Prostate gland (tissue), 2 donors: ENCODE results near the gene PFDN6.

Source experiments
- CTCF ChIP-seq, 4 experiments: fragments of 200-600 bp in 2 of 4; fragments of 450-650 bp in 2 of 4; sonication (generic) in 2 of 4; IDR thresholded peaks; 1 replicate in 3 of 4; 2 replicates in 1 of 4; pipeline ENCODE4 v1.5.1; 2016 to 2019; ENCODE audit warnings: antibody characterized with exemption in 4 of 4, mild to moderate bottlenecking in 2 of 4, moderate library complexity in 2 of 4
- POLR2A ChIP-seq: fragments of 450-650 bp; IDR thresholded peaks from one replicate; pipeline ENCODE4 v1.6.1; 2016; ENCODE audit warnings: antibody characterized with exemption, mild to moderate bottlenecking

- TF ChIP-seq CTCF (IDR thresholded peaks at IDR 0.05) (no peak), POLR2A (no peak)
These were observed 27.4 kb downstream of the PFDN6 start for GRCh38 chr6:33316603-33317418.
